Fibroblast of peridontal ligament (primary cell): ENCODE data around the gene CFAP251.
"Not testable (repeated sequence)": the region's sequence is repeated elsewhere in the genome, so short reads cannot be mapped to it uniquely, and the experiment has no call there.

Experiments used
- DNase-seq: peaks from one replicate; pipeline ENCODE4 v3.0.0-alpha.2; 2010; ENCODE audit errors: extremely low read depth

The CFAP251 gene

GRCh38 chr12:122029620-122030423, 111.4 kb downstream of the CFAP251 start:
- no peak for DNase-seq

- no peak for DNase-seq
Measured at GRCh38 chr12:122030424-122031035, 112.1 kb downstream of the CFAP251 start.

DNA sequence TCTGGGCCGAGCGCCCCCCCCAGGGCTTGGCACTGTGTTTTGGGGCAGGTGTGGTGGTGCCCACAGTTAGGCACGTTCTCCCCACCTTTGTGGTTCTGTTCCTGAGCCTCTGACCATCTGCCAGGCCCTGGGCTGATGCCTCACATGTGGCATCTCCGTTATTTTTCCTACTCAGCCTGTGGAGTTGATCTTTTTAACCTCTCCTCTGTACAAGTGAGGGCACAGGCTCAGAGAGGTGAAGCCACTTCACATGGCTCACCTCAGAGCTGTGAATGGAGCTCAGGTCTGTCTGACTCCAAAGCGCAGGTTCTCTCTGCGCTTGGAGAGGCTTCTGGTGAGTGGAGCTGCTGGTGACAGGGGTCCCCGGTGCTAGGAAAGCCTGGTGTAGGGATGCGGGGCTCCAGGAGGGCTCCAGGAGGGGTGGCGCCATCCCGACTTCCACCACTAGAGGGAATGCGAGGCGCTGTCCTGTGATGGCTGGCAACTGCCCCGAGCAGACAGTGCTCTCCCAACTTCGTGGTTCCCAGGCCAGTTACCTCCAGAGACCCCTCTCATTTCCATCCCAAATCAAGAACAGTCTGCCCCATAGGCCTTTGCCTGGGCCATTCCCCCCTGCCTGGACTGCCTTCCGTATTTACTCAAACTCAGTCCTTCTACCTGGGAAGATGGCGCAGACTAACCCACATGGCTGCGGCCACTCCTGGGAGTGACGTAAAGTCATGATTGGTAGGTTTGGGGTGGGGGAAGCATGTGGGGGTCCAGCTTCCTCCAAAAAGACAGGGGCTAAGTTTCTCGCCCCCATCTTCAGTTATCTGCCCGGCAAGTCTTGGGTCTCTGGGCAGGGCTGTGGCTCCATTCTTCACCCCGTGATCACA, 113.2 kb downstream of the CFAP251 start:
- DNase-seq = peak; percentile 16

DNA sequence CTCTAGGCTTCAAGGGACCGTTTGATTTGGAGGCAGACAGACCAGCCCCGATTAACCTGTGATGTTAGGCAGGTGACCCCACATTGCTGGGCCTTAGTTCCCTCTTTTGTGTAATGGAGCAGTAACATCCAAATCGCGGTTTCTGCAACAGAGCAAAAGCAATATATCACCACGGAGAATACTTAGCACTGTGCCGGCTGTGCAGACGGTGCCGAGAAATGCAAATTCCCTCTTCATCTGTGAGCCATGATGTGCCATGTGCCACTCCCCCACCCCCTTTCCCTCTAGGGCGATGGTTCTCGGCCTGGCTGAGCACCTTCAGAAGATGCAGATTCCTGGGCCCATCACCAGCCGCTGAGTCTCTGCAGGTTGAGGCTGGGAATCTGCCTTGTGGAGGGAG, 114.2 kb downstream of the CFAP251 start:
- no peak for DNase-seq

DNA sequence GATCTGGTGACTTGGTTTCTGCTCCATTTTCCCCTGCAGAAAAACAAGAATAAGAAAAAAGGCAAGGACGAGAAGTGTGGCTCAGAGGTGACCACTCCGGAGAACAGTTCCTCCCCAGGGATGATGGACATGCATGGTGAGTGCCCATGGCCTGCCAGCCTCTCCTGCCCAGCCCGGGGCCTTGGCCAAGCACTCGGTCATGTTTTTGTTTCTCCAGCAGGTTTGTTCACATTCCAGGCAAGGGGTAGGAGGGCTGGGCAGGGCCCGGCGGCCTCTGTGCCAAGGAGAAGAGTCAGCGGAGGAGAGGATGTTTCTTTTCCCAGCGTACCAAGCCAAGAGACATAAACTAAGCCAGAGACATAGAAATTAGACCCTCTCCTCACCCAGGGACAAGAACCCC, 116.9 kb downstream of the CFAP251 start:
- no peak for DNase-seq

GRCh38 chr12:122036153-122036552, 117.8 kb downstream of the CFAP251 start:
- DNase-seq = no peak

- DNase-seq = no peak
Measured at GRCh38 chr12:122040579-122041386, 122.4 kb downstream of the CFAP251 start.

- not testable (repeated sequence) for DNase-seq
Measured at GRCh38 chr12:122041458-122041857, 123.1 kb downstream of the CFAP251 start.

- no peak for DNase-seq
Measured at GRCh38 chr12:122042910-122043309, 124.5 kb downstream of the CFAP251 start.

GRCh38 chr12:122043476-122043875, 125.1 kb downstream of the CFAP251 start:
- no peak for DNase-seq

DNA sequence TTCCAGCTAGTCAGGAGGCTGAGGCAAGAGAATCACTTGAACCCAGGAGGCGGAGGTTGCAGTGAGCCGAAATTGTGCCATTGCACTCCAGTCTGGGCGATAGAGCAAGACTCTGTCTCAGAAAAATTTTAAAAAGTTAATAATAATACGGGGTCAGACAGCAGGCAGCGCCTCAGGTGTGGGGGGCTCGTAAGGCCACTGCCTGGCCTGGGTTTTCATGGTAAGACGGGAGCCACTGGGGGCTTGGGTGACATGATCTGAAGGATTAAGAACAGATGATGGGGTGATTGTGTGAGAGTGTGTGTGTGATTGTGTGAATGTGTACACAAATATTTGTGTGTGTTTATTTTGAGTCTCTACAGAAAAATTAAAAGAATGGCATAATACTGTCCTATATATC, 126.9 kb downstream of the CFAP251 start:
- no peak for DNase-seq

DNA sequence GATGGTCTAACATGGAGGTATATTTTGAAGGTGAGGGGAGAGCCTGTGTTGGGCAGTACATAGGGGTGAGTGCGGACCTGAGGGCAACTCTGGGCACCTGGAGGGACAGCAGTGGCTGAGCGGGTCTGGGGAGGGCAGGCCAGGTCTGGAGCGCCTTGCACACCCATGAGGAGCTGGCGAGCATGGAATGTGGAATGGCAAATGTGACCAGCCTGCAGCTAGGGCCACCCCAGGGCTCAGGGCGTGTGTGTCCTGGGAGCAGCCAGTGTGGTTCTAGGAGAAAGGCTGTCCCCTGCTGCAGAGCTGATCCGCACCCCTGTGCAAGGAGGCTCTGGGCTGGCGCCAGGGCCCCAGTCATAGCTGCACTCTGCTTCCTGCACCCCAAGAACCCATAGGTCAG, 127.8 kb downstream of the CFAP251 start:
- DNase-seq = no peak

DNA sequence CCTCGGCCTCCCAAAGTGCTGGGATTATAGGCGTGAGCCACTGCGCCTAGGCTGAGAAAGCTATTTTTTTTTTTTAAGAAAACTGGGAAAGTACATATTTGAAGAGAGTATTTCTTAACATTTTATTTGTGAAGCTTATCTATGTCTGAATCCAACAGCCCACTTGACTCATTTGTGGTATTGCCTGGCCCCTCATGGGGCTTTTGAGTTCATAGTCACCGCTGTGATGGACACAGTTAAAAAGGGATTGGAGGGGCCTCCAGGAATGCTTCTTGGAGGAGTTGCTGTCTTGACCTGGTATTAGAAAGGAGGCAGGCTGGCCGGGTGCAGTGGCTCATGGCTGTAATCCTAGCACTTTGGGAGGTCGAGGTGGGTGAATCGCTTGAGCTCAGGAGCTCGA, 129.8 kb downstream of the CFAP251 start:
- DNase-seq = peak; percentile 5

GRCh38 chr12:122049827-122050226, 131.4 kb downstream of the CFAP251 start:
- DNase-seq = no peak

GRCh38 chr12:122050706-122051105, 132.3 kb downstream of the CFAP251 start:
- no peak for DNase-seq

GRCh38 chr12:122051231-122051876, 133.0 kb downstream of the CFAP251 start:
- DNase-seq = peak; percentile 79

DNA sequence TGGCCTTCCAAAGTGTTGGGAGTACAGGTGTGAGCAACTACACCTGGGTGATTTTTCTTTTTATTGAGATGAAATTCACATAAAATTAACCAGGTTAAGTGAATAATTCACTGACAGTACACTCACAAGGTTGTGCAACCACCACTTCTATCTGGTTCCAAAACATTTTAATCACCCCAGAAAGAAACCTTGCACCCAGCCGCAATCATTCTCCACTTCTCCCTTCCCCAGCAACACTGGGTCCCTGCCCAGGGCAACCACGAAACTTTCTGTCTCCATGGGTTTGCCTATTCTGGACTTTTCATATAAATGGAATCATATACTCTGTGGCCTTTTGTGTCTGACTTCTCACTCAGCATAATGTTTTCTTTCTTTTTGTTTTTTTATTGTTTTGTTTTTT, 133.9 kb downstream of the CFAP251 start:
- peak; percentile 74 for DNase-seq
